Measurements from ENCODE around the gene C5orf24. TPM values are rescaled to one million over a fixed set of nuclear protein-coding genes. Genes with fewer than 3 reads are reported as not detected.

Gene C5orf24
- 56.4 and 64.1 TPM in 2 replicates for total RNA-seq (2013; cell fraction: nucleolus; rRNA removed)
- 12.9 and 14.6 TPM in 2 replicates for total RNA-seq (2014; rRNA removed)
- 15.0 and 15.8 TPM in 2 replicates for total RNA-seq (2014; rRNA removed; fragmentation: Illumina TruSeq; extraction: Trizol)
- 12.8 and 15.6 TPM in 2 replicates for total RNA-seq (2021)
- 29.2 TPM for polyA plus RNA-seq (2011; ENCODE audit: low read depth)
- polyA plus RNA-seq (2011; rRNA removed), result 26.8 and 37.7 TPM in 2 replicates
- polyA plus RNA-seq (2011; cell fraction: cytosol; rRNA removed), result 8.4 and 10.4 TPM in 2 replicates
- polyA plus RNA-seq (2011; cell fraction: nucleus; rRNA removed), result 19.6 and 23.2 TPM in 2 replicates
- polyA plus RNA-seq (2012), result 11.3 and 13.8 TPM in 2 replicates
- polyA plus RNA-seq (2014; fragmentation: Illumina TruSeq; extraction: Trizol), result 16.5 and 21.6 TPM in 2 replicates
- polyA plus RNA-seq (2014; fragmentation: Nextera tagmentation; extraction: Ambion mirVana), result 1 to 10 TPM; 5.4 to 5.6 TPM
- 18.2 and 23.1 TPM in 2 replicates for polyA plus RNA-seq (2014; rRNA removed)
- polyA plus RNA-seq (2016; fragmentation: Nextera tagmentation; extraction: Ambion mirVana), result 10 to 100 TPM; 15.6 to 16.3 TPM
- 21.7 and 25.1 TPM in 2 replicates for polyA minus RNA-seq (2011; rRNA and poly(A)+ RNA removed)
- polyA minus RNA-seq (2011; cell fraction: cytosol; rRNA and poly(A)+ RNA removed), result 5.5 and 6.3 TPM in 2 replicates
- polyA minus RNA-seq (2011; cell fraction: nucleus; rRNA and poly(A)+ RNA removed), result 23.7 and 36.5 TPM in 2 replicates
- Bru-seq, nascent RNA, result percentile 90 among the genes with signal in this experiment
- percentile 90 among the genes with signal in this experiment for BruChase-seq, experiment 1, labeled RNA remaining after a 6-hour chase
- percentile 95 among the genes with signal in this experiment for BruChase-seq, experiment 2, labeled RNA remaining after a 2-hour chase
- long read RNA-seq, experiment 1, full-length matches to known transcripts, result 5 of 6 reads
- long read RNA-seq, experiment 1, partial matches to known transcripts, result 0 of 6 reads
- long read RNA-seq, experiment 1, other reads (novel, unspliced or antisense), result 1 of 6 reads
- long read RNA-seq, experiment 2, full-length matches to known transcripts, result 11 of 17 reads
- long read RNA-seq, experiment 2, partial matches to known transcripts, result 0 of 17 reads
- long read RNA-seq, experiment 2, other reads (novel, unspliced or antisense), result 6 of 17 reads

DNA sequence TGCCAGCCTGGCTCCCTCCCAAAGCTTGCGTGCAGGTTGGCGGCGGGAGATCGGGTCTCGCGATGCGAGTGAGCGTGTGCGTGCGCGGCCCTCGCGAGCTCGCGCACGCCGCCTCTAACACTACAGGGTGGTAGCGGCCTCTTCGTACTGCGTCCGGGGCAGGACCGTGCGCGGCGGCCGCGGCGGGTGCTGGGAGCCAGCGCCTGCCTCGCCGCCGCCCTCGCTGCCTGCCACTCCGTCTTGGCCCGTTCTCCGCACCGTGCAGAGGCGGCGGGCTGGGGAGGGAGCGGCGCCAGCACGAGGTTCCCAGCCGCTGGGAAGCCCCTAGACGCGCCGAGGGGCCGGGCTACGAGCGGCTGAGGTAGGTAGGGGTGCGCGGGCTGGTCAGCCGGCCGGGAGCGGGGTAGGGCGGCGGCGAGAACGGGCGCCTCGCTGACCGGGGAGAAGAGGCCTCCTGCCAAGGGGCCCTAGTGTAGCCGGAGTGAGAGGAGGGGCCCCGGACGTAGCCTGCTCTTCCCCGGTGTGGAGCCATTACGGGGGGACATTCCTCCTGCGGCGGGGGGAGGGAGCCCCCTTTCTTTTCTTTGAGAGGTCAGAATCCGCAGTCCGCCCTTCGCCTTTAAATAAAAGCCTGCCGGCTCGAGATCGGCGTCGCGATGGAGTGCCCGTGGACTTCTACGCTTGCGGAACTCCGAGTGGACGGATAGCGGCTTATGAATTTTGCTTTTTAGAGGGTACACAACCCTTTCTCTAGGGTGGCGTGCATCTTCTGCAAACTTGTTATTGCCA lies at the start of gene C5orf24:
TSS of gene C5orf24 (plus strand) at position 117 of the 789 bp plus-strand sequence. CDS start 8,933 bp downstream, outside the sequence.
- H4K20me1 ChIP-seq (ENCODE audit: control insufficient read depth, insufficient read depth), result no peaks in the 10 kb centered on the region
- H3K36me3 ChIP-seq (ENCODE audit: control insufficient read depth in 2 of 2, insufficient read depth in 2 of 2, low read length in 1 of 2), result peaks cover 0 to 5% of the 10 kb centered on the region in 2 experiments; a peak in 2 of 4 replicates
- ChIA-PET RAD21 (ENCODE audit: unreplicated experiment) (interaction anchor here (0.7 to 1.4 kb wide), 6 partner anchors 59 to 258 kb away, joined by 3 to 15 read pairs (median 5); partner anchors contain the start of genes CAMLG, DDX46 and PCBD2), CTCF (interaction anchor here (0.6 to 1.7 kb wide), 13 partner anchors 13 to 202 kb away, joined by 3 to 9 read pairs (median 4); partner anchors contain the start of genes DDX46, PCBD2 and TXNDC15), SMC1A (ENCODE audit: uncharacterized antibody, unreplicated experiment) (interaction anchor here (0.6 to 2.2 kb wide), 6 partner anchors 11 to 236 kb away, joined by 3 to 8 read pairs (median 4); partner anchors contain the start of gene PCBD2), POLR2A (interaction anchor here (0.5 to 1.9 kb wide), 16 partner anchors 10 to 479 kb away, joined by 3 to 9 read pairs (median 3); partner anchors contain the start of genes CDKL3 and TXNDC15)
- H3K4me3 ChIP-seq, result peak within 1 kb of the TSS; percentile 84
- H3K4me2 ChIP-seq (ENCODE audit: control insufficient read depth, insufficient read depth), result peak within 1 kb of the TSS; percentile 90
- BruUV-seq (replicated peaks), result no TSS peak
- peak; percentile 90 for DNase-seq (ENCODE audit: low read depth, low spot score)
- WGBS (ENCODE audit: insufficient coverage, insufficient replicate concordance, low lambda C conversion rate, missing lambda C conversion rate), result 1% methylated on average over 79 of the region's 84 CpGs
- peak within 1 kb of the TSS; percentile 92 for H3K27ac ChIP-seq (ENCODE audit: control insufficient read depth, insufficient read depth)
- peaks cover 10% of the 10 kb centered on the region for H3K4me1 ChIP-seq (ENCODE audit: control insufficient read depth, insufficient read depth, low read length)
- H3K79me2 ChIP-seq (ENCODE audit: control insufficient read depth, insufficient read depth, low read length), result peaks cover 37% of the 10 kb centered on the region
- H3K9ac ChIP-seq (ENCODE audit: control insufficient read depth, insufficient read depth, low read length), result peak within 1 kb of the TSS; percentile 98
- no peaks in the 10 kb centered on the region for H3K9me3 ChIP-seq (replicated peaks; ENCODE audit: control insufficient read depth, insufficient read depth, low read length)
- in situ Hi-C loops (cut with MboI), result no loop called here
- H3K27me3 ChIP-seq (replicated peaks in 1 of 2; ENCODE audit: control insufficient read depth in 2 of 2, insufficient read depth in 2 of 2, low read length in 1 of 2), result no peaks in the 10 kb centered on the region
- ATAC-seq, result peak; percentile 95
- peak within 1 kb of the TSS; percentile 95 for H2AFZ ChIP-seq (ENCODE audit: control insufficient read depth, low read depth, low read length)
- intact Hi-C loops (cut with micrococcal nuclease; ENCODE audit: unreplicated experiment), result loop anchor here (1.0 kb wide), 1 partner anchor 58 kb away; no protein-coding TSS in a partner anchor
- FAIRE-seq, result no peak
- peak; percentile 80 to 94 for TF ChIP-seq BHLHE40 (IDR thresholded peaks at IDR 0.05; ENCODE audit: borderline replicate concordance in 1 of 2, low read depth in 2 of 2, low read length in 1 of 2)
- peak; percentile 11 for TF ChIP-seq RUNX3 (IDR thresholded peaks at IDR 0.05; ENCODE audit: low read length)
- 0 out of 2 replicates have a peak, but pooled peaks have one; percentile 11 for TF ChIP-seq FOXM1 (IDR thresholded peaks at IDR 0.05; ENCODE audit: low read depth, low read length)
- TF ChIP-seq, protein P1, sequence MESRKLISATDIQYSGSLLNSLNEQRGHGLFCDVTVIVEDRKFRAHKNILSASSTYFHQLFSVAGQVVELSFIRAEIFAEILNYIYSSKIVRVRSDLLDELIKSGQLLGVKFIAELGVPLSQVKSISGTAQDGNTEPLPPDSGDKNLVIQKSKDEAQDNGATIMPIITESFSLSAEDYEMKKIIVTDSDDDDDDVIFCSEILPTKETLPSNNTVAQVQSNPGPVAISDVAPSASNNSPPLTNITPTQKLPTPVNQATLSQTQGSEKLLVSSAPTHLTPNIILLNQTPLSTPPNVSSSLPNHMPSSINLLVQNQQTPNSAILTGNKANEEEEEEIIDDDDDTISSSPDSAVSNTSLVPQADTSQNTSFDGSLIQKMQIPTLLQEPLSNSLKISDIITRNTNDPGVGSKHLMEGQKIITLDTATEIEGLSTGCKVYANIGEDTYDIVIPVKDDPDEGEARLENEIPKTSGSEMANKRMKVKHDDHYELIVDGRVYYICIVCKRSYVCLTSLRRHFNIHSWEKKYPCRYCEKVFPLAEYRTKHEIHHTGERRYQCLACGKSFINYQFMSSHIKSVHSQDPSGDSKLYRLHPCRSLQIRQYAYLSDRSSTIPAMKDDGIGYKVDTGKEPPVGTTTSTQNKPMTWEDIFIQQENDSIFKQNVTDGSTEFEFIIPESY (IDR thresholded peaks at IDR 0.05), result no peak
- TF ChIP-seq JUNB (IDR thresholded peaks at IDR 0.05), result no peak
- no peak for TF ChIP-seq HDGF (IDR thresholded peaks at IDR 0.05)
- no peak for TF ChIP-seq HDAC2 (IDR thresholded peaks at IDR 0.05)
- peak; percentile 53; the same call in 1 of the 2 replicates for TF ChIP-seq SIN3A (IDR thresholded peaks at IDR 0.05; ENCODE audit: low read depth, low read length)
- TF ChIP-seq CHD2 (IDR thresholded peaks at IDR 0.05; ENCODE audit: borderline replicate concordance, low read depth, low read length), result peak; percentile 99
- no peak for TF ChIP-seq ZNF274 (IDR thresholded peaks at IDR 0.05; ENCODE audit: insufficient read depth, insufficient read length)
- peak; percentile 94 for TF ChIP-seq GATAD2B (conservative IDR thresholded peaks at IDR 0.05; ENCODE audit: low read depth)
- TF ChIP-seq ASH2L (IDR thresholded peaks at IDR 0.05; ENCODE audit: borderline replicate concordance, low read depth), result peak; percentile 75; the same call in 1 of the 2 replicates
- peak; percentile 75; the same call in 1 of the 2 replicates for TF ChIP-seq SMAD5 (IDR thresholded peaks at IDR 0.05; ENCODE audit: low read depth)
- TF ChIP-seq BCLAF1 (IDR thresholded peaks at IDR 0.05), result no peak

Data from GM12878 (cell line).